Measurements from ENCODE around the gene NQO2.

NQO2 gene

GRCh38 chr6:2999618-3000557, at the start of gene NQO2:
Gene NQO2, plus strand, starts transcription at chr6:2999894. Its CDS starts 6,659 bp downstream, at chr6:3006553.
- no peak within 1 kb of the TSS for H2AFZ ChIP-seq (ENCODE audit: low read length)
- peak within 1 kb of the TSS; percentile 4 for H3K27ac ChIP-seq (ENCODE audit: low read depth, low read length, poor library complexity, severe bottlenecking)

GRCh38 chr6:2950713-2951112, 49.0 kb upstream of the NQO2 start:
- Histone ChIP-seq H3K9me2 (ENCODE audit: low read depth, low read length) (no peaks in the 10 kb centered on the region), H3K4me1 (ENCODE audit: insufficient read depth, low read length, severe bottlenecking) (peaks cover 38% of the 10 kb centered on the region), H3K4me3 (ENCODE audit: low read depth, low read length, poor library complexity, severe bottlenecking) (no peak overlapping the region), H3K4me2 (ENCODE audit: low read length) (no peak overlapping the region), H3F3A (ENCODE audit: insufficient read depth, low read length) (no peaks in the 10 kb centered on the region), H3K27ac (ENCODE audit: low read depth, low read length, poor library complexity, severe bottlenecking) (no peak overlapping the region), H3K9me3 (ENCODE audit: low read length) (no peaks in the 10 kb centered on the region), H3K9ac (ENCODE audit: low read length) (no peak overlapping the region), H2AFZ (ENCODE audit: low read length) (no peak overlapping the region), H4K20me1 (ENCODE audit: insufficient read depth, low read length) (no peaks in the 10 kb centered on the region), H3K27me3 (ENCODE audit: insufficient read depth, low read length) (no peaks in the 10 kb centered on the region), H3K36me3 (ENCODE audit: insufficient read depth, low read length) (no peaks in the 10 kb centered on the region), H3K79me2 (ENCODE audit: insufficient read depth, low read length) (no peaks in the 10 kb centered on the region)
- TF ChIP-seq EZH2 (IDR thresholded peaks at IDR 0.05; ENCODE audit: borderline replicate concordance, low read length): no peak
- TF ChIP-seq CTCF (IDR thresholded peaks at IDR 0.05; ENCODE audit: low read length): no peak

More at GRCh38 chr6:2999618-3000557, at the start of gene NQO2:
- peaks cover 26% of the 10 kb centered on the region for H3K4me1 ChIP-seq (ENCODE audit: insufficient read depth, low read length, severe bottlenecking)
- 0 out of 2 replicates have a peak, but pooled peaks cover 5% of the 10 kb centered on the region for H3F3A ChIP-seq (ENCODE audit: insufficient read depth, low read length)
- H3K79me2 ChIP-seq (ENCODE audit: insufficient read depth, low read length): no peaks in the 10 kb centered on the region
- peak within 1 kb of the TSS; percentile 83 for H3K9ac ChIP-seq (ENCODE audit: low read length)
- no peaks in the 10 kb centered on the region for H3K9me3 ChIP-seq (ENCODE audit: low read length)
- peaks cover 8% of the 10 kb centered on the region for H3K36me3 ChIP-seq (ENCODE audit: insufficient read depth, low read length)
- H3K9me2 ChIP-seq (ENCODE audit: low read depth, low read length): no peaks in the 10 kb centered on the region
- H3K4me3 ChIP-seq (ENCODE audit: low read depth, low read length, poor library complexity, severe bottlenecking): peak within 1 kb of the TSS; percentile 89
- peak within 1 kb of the TSS; percentile 99 for H3K4me2 ChIP-seq (ENCODE audit: low read length)
- H4K20me1 ChIP-seq (ENCODE audit: insufficient read depth, low read length): no peaks in the 10 kb centered on the region
- no peaks in the 10 kb centered on the region for H3K27me3 ChIP-seq (ENCODE audit: insufficient read depth, low read length)
- TF ChIP-seq EZH2 (IDR thresholded peaks at IDR 0.05; ENCODE audit: borderline replicate concordance, low read length) (no peak), CTCF (IDR thresholded peaks at IDR 0.05; ENCODE audit: low read length) (peak; percentile 9; the same call in 1 of the 2 replicates)

GRCh38 chr6:2951728-2952127, 48.0 kb upstream of the NQO2 start:
- peak overlapping the region; percentile 39 for H2AFZ ChIP-seq (ENCODE audit: low read length)
- peak overlapping the region; percentile 55 for H3K9ac ChIP-seq (ENCODE audit: low read length)
- peak overlapping the region; percentile 75 for H3K4me2 ChIP-seq (ENCODE audit: low read length)

More at GRCh38 chr6:2951728-2952127, 48.0 kb upstream of the NQO2 start:
- Histone ChIP-seq H3K27me3 (ENCODE audit: insufficient read depth, low read length) (no peaks in the 10 kb centered on the region), H3F3A (ENCODE audit: insufficient read depth, low read length) (no peaks in the 10 kb centered on the region), H3K36me3 (ENCODE audit: insufficient read depth, low read length) (no peaks in the 10 kb centered on the region), H3K79me2 (ENCODE audit: insufficient read depth, low read length) (no peaks in the 10 kb centered on the region), H3K9me2 (ENCODE audit: low read depth, low read length) (no peaks in the 10 kb centered on the region), H3K27ac (ENCODE audit: low read depth, low read length, poor library complexity, severe bottlenecking) (peak overlapping the region; percentile 56), H3K4me3 (ENCODE audit: low read depth, low read length, poor library complexity, severe bottlenecking) (no peak overlapping the region), H4K20me1 (ENCODE audit: insufficient read depth, low read length) (no peaks in the 10 kb centered on the region), H3K4me1 (ENCODE audit: insufficient read depth, low read length, severe bottlenecking) (peaks cover 28% of the 10 kb centered on the region), H3K9me3 (ENCODE audit: low read length) (no peaks in the 10 kb centered on the region)
- no peak for TF ChIP-seq EZH2 (IDR thresholded peaks at IDR 0.05; ENCODE audit: borderline replicate concordance, low read length)
- TF ChIP-seq CTCF (IDR thresholded peaks at IDR 0.05; ENCODE audit: low read length): no peak
